GM12872 (cell line): ENCODE data around the gene MYO1D.

Source experiments
- CTCF ChIP-seq: IDR thresholded peaks from 3 replicates; pipeline ENCODE4 v1.5.1; 2011; ENCODE audit warnings: low read depth, mild to moderate bottlenecking, low read length, moderate library complexity; ENCODE audit not compliant: insufficient read depth

Gene MYO1D

GRCh38 chr17:32833076-32833475 lies 43.8 kb downstream of the MYO1D start:
- no peak for TF ChIP-seq CTCF

- TF ChIP-seq CTCF, result no peak
These were observed 45.2 kb downstream of the MYO1D start for GRCh38 chr17:32831627-32832243.

- TF ChIP-seq CTCF, result no peak
These were observed 45.7 kb downstream of the MYO1D start for GRCh38 chr17:32831223-32831622.

- no peak for TF ChIP-seq CTCF
These were observed 48.1 kb downstream of the MYO1D start for GRCh38 chr17:32828822-32829221.

GRCh38 chr17:32827227-32827626 lies 49.7 kb downstream of the MYO1D start:
- TF ChIP-seq CTCF, result no peak

GRCh38 chr17:32826076-32826475 lies 50.8 kb downstream of the MYO1D start:
- no peak for TF ChIP-seq CTCF

GRCh38 chr17:32824334-32824733 lies 52.6 kb downstream of the MYO1D start:
- no peak for TF ChIP-seq CTCF
